H9 (cell line): ENCODE results near the gene TRAPPC4. TPM values are rescaled to one million over a fixed set of nuclear protein-coding genes. Genes with fewer than 3 reads are reported as not detected.
"Not testable (repeated sequence)": the region's sequence is repeated elsewhere in the genome, so short reads cannot be mapped to it uniquely, and the experiment has no call there.

Experiments used
- DNase-seq: peaks from one replicate; pipeline ENCODE4 v3.0.0-alpha.2; 2017
- H2AFZ ChIP-seq: one replicate; pipeline ENCODE4 v1.6.1; 2013; ENCODE audit warnings: mild to moderate bottlenecking, low read length, control low read depth, moderate library complexity
- H2AK5ac ChIP-seq: 2 replicates; pipeline ENCODE4 v1.6.1; 2013; ENCODE audit warnings: low read length, control low read depth, mixed read lengths; ENCODE audit not compliant: insufficient read length
- H2BK120ac ChIP-seq: one replicate; pipeline ENCODE4 v1.6.1; 2013; ENCODE audit warnings: low read depth, mild to moderate bottlenecking, low read length, control low read depth, inconsistent platforms; ENCODE audit not compliant: poor library complexity, severe bottlenecking
- H2BK12ac ChIP-seq: 2 replicates; pipeline ENCODE4 v1.6.1; 2013; ENCODE audit warnings: low read length, control low read depth, mixed read lengths, low read depth; ENCODE audit not compliant: insufficient read length
- H2BK15ac ChIP-seq: 2 replicates; pipeline ENCODE4 v1.6.1; 2013; ENCODE audit warnings: low read depth, low read length, control low read depth
- H2BK20ac ChIP-seq: one replicate; pipeline ENCODE4 v1.6.1; 2013; ENCODE audit warnings: low read depth, mild to moderate bottlenecking, low read length, control low read depth, inconsistent platforms; ENCODE audit not compliant: poor library complexity, severe bottlenecking
- H2BK5ac ChIP-seq: 2 replicates; pipeline ENCODE4 v1.6.1; 2013; ENCODE audit warnings: low read length, control low read depth, mixed read lengths; ENCODE audit not compliant: insufficient read length
- H3K14ac ChIP-seq: 2 replicates; pipeline ENCODE4 v1.6.1; 2013; ENCODE audit warnings: low read length, control low read depth; ENCODE audit not compliant: insufficient read depth
- H3K18ac ChIP-seq: 2 replicates; pipeline ENCODE4 v1.6.1; 2013; ENCODE audit warnings: low read depth, mild to moderate bottlenecking, mixed read lengths, low read length, control low read depth; ENCODE audit not compliant: insufficient read length
- H3K23ac ChIP-seq: 2 replicates; pipeline ENCODE4 v1.6.1; 2013; ENCODE audit warnings: low read length, control low read depth, mixed read lengths, low read depth; ENCODE audit not compliant: insufficient read length
- H3K23me2 ChIP-seq: 2 replicates; pipeline ENCODE4 v1.6.1; 2013; ENCODE audit warnings: low read depth, mild to moderate bottlenecking, mixed read lengths, low read length, control low read depth; ENCODE audit not compliant: insufficient read length, poor library complexity, severe bottlenecking
- H3K27ac ChIP-seq: 2 replicates; pipeline ENCODE4 v1.5.1; 2013; ENCODE audit warnings: low read length, control low read depth, mixed read lengths, low read depth; ENCODE audit not compliant: insufficient read length
- H3K27me3 ChIP-seq: 2 replicates; pipeline ENCODE4 v1.6.1; 2013; ENCODE audit warnings: low read length, control low read depth, inconsistent platforms; ENCODE audit not compliant: insufficient read depth
- H3K4ac ChIP-seq: 2 replicates; pipeline ENCODE4 v1.6.1; 2013; ENCODE audit warnings: low read depth, mild to moderate bottlenecking, control low read depth, inconsistent platforms, low read length, moderate library complexity
- H3K4me1 ChIP-seq: 2 replicates; pipeline ENCODE4 v1.6.1; 2013; ENCODE audit warnings: low read length, control low read depth, inconsistent platforms; ENCODE audit not compliant: insufficient read depth
- H3K4me2 ChIP-seq: 2 replicates; pipeline ENCODE4 v1.6.1; 2013; ENCODE audit warnings: low read length, control low read depth, mixed read lengths; ENCODE audit not compliant: insufficient read length, insufficient read depth
- H3K56ac ChIP-seq: 2 replicates; pipeline ENCODE4 v1.6.1; 2013; ENCODE audit warnings: low read depth, mild to moderate bottlenecking, mixed read lengths, low read length, control low read depth; ENCODE audit not compliant: insufficient read length
- H3K79me1 ChIP-seq: 2 replicates; pipeline ENCODE4 v1.6.1; 2013; ENCODE audit warnings: low read depth, mild to moderate bottlenecking, moderate library complexity, low read length, control low read depth, inconsistent platforms; ENCODE audit not compliant: insufficient read depth, poor library complexity, severe bottlenecking
- H3K79me2 ChIP-seq: 2 replicates; pipeline ENCODE4 v1.6.1; 2013; ENCODE audit warnings: low read length, control low read depth, inconsistent platforms; ENCODE audit not compliant: insufficient read depth
- H3K9ac ChIP-seq: 2 replicates; pipeline ENCODE4 v1.6.1; 2013; ENCODE audit warnings: low read length, control low read depth, mixed read lengths; ENCODE audit not compliant: insufficient read length; ENCODE audit errors: extremely low read depth
- H3K9me3 ChIP-seq: one replicate; pipeline ENCODE4 v1.6.1; 2013; ENCODE audit warnings: low read depth, low read length, inconsistent platforms; ENCODE audit not compliant: control insufficient read depth
- H3T11ph ChIP-seq: one replicate; pipeline ENCODE4 v1.6.1; 2013; ENCODE audit warnings: mild to moderate bottlenecking, low read length, control low read depth, inconsistent platforms
- H4K20me1 ChIP-seq: one replicate; pipeline ENCODE4 v1.6.1; 2013; ENCODE audit not compliant: control insufficient read depth, insufficient read length, insufficient read depth
- H4K5ac ChIP-seq: 2 replicates; pipeline ENCODE4 v1.6.1; 2013; ENCODE audit warnings: low read depth, mild to moderate bottlenecking, mixed read lengths, low read length, control low read depth; ENCODE audit not compliant: insufficient read length
- H4K8ac ChIP-seq: replicated peaks from 2 replicates; pipeline ENCODE4 v1.6.1; 2013; ENCODE audit warnings: low read length, control low read depth, mixed read lengths, low read depth; ENCODE audit not compliant: insufficient read length
- H4K91ac ChIP-seq: 2 replicates; pipeline ENCODE4 v1.6.1; 2013; ENCODE audit warnings: low read depth, mild to moderate bottlenecking, moderate library complexity, mixed read lengths, low read length, control low read depth; ENCODE audit not compliant: insufficient read length
- H3K27ac Mint-ChIP-seq, 3 experiments: 2 replicates in 2 of 3; 3 replicates in 1 of 3; pipeline ENCODE4 v1.8.0; 2020 to 2021; ENCODE audit warnings: mixed read lengths in 3 of 3, mild to moderate bottlenecking in 1 of 3, moderate library complexity in 1 of 3
- H3K27me3 Mint-ChIP-seq: 2 replicates; pipeline ENCODE4 v1.8.0; 2021; ENCODE audit warnings: low read depth, mild to moderate bottlenecking, moderate library complexity, mixed read lengths
- H3K36me3 Mint-ChIP-seq, 3 experiments: 2 replicates in 2 of 3; 3 replicates in 1 of 3; pipeline ENCODE4 v1.8.0; 2020 to 2021; ENCODE audit warnings: low read depth in 3 of 3, mixed read lengths in 3 of 3; ENCODE audit not compliant: insufficient read depth in 1 of 3
- H3K4me1 Mint-ChIP-seq, 2 experiments: 2 replicates each; pipeline ENCODE4 v1.8.0; 2020; ENCODE audit warnings: mixed read lengths in 2 of 2
- H3K4me3 Mint-ChIP-seq, 2 experiments: 2 replicates in 1 of 2; 3 replicates in 1 of 2; pipeline ENCODE4 v1.8.0; 2020 to 2021; ENCODE audit warnings: mild to moderate bottlenecking in 2 of 2, mixed read lengths in 2 of 2, moderate library complexity in 1 of 2
- H3K9me3 Mint-ChIP-seq, 2 experiments: 2 replicates in 1 of 2; 3 replicates in 1 of 2; pipeline ENCODE4 v1.8.0; 2020; ENCODE audit warnings: mild to moderate bottlenecking in 2 of 2, mixed read lengths in 2 of 2, moderate library complexity in 1 of 2
- CTCF ChIP-seq: fragments of 200-600 bp; sonication (generic); conservative IDR thresholded peaks from 3 replicates; pipeline ENCODE4 v1.8.0; 2021; ENCODE audit warnings: antibody characterized with exemption, mild to moderate bottlenecking
- WGBS: extraction: QIAGEN DNeasy Blood & Tissue Kit; methylation state at CpG from one replicate; pipeline ENCODE4 v1.1.7; 2013; ENCODE audit warnings: missing lambda C conversion rate, low lambda C conversion rate, mixed read lengths; ENCODE audit not compliant: insufficient read length; ENCODE audit errors: extremely low coverage; 5-methylcytosine and 5-hydroxymethylcytosine counted together
- total RNA-seq: library from RNA; stranded (reverse); gene quantifications from 2 replicates; pipeline ENCODE4 v1.2.1, GENCODE V29; 2021

Gene TRAPPC4
- total RNA-seq, 1 experiment from 2014 or later = 82.8 TPM

DNA sequence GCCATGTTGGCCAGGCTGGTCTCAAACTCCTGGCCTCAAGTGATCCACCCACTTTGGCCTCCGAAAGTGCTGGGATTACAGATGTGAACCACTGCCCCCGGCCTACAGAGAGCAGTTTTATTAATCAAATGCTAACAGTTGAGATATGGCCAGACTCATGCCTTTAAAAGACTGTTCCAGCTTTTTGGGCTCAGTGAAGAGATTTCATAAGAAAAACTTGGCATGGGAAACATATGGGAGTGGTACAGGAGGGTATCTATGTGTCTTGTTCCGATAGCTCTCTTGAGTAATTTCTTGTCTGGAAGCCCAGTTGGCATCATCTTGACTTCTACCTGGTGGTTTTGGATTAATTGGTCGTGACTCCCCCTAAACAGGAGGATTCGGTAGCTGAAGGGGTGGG, 20.3 kb downstream of the TRAPPC4 start:
- Mint-ChIP-seq H3K27ac (peak overlapping the region in 1 of 3 experiments; percentile 50; a peak in 3 of 7 replicates), H3K36me3 (no peaks in the 10 kb centered on the region), H3K9me3 (no peaks in the 10 kb centered on the region), H3K27me3 (no peaks in the 10 kb centered on the region), H3K4me1 (peaks cover 13 to 14% of the 10 kb centered on the region in 2 experiments), H3K4me3 (no peak overlapping the region)
- Histone ChIP-seq H4K5ac (no peak overlapping the region), H3K27ac (no peak overlapping the region), H2BK15ac (no peak overlapping the region), H3K23ac (no peak overlapping the region), H2BK12ac (no peak overlapping the region), H2AK5ac (no peak overlapping the region), H3K79me2 (no peaks in the 10 kb centered on the region), H4K8ac (no peak overlapping the region), H4K20me1 (no peaks in the 10 kb centered on the region), H3K9ac (no peak overlapping the region), H3T11ph (no peak overlapping the region), H3K27me3 (no peaks in the 10 kb centered on the region), H3K23me2 (no peaks in the 10 kb centered on the region), H2BK20ac (no peak overlapping the region), H3K4me1 (no peaks in the 10 kb centered on the region), H3K9me3 (no peaks in the 10 kb centered on the region), H3K4me2 (no peak overlapping the region), H2BK120ac (no peak overlapping the region), H3K14ac (no peak overlapping the region), H2AFZ (peak overlapping the region; percentile 16), H2BK5ac (no peak overlapping the region), H3K18ac (no peak overlapping the region), H4K91ac (no peak overlapping the region), H3K4ac (no peak overlapping the region), H3K56ac (no peak overlapping the region), H3K79me1 (no peaks in the 10 kb centered on the region)
- WGBS = no CpG with 5 or more reads among the region's 5 CpGs
- no peak for TF ChIP-seq CTCF
- DNase-seq = no peak

GRCh38 chr11:119039471-119039870, 20.9 kb downstream of the TRAPPC4 start:
- H3K79me1 ChIP-seq, H2BK120ac ChIP-seq, H2BK5ac ChIP-seq, H3K18ac ChIP-seq, H3K27me3 Mint-ChIP-seq, H2AK5ac ChIP-seq, H3K27me3 ChIP-seq, H2AFZ ChIP-seq, H3K23ac ChIP-seq, H3K56ac ChIP-seq, H3K4ac ChIP-seq, H3K23me2 ChIP-seq, H3K79me2 ChIP-seq, H2BK12ac ChIP-seq, H4K8ac ChIP-seq, H2BK15ac ChIP-seq, H3K9me3 Mint-ChIP-seq, H3K9me3 ChIP-seq, H3T11ph ChIP-seq, H3K36me3 Mint-ChIP-seq, H4K20me1 ChIP-seq, H4K91ac ChIP-seq, H3K14ac ChIP-seq, H3K27ac ChIP-seq, H3K4me2 ChIP-seq, DNase-seq, H3K4me3 Mint-ChIP-seq, H4K5ac ChIP-seq, H2BK20ac ChIP-seq, H3K9ac ChIP-seq, H3K4me1 ChIP-seq: not testable (repeated sequence)
- Mint-ChIP-seq H3K4me1 (peaks cover 14 to 15% of the 10 kb centered on the region in 2 experiments), H3K27ac (peak overlapping the region in 1 of 3 experiments; percentile 50; a peak in 2 of 7 replicates)
- WGBS = no CpG with 5 or more reads among the region's 11 CpGs
